ENCODE results near the gene TRIL.

TRIL gene

GRCh38 chr7:28964056-28964455 is 5.9 kb upstream of the TRIL start:
- TF ChIP-seq POLR2A (IDR thresholded peaks at IDR 0.05; ENCODE audit: low read length), result no peak
- no peak for TF ChIP-seq GATA1 (IDR thresholded peaks at IDR 0.05; ENCODE audit: low read depth, low read length)
- no peak for DNase-seq

GRCh38 chr7:28961972-28962371 is 3.8 kb upstream of the TRIL start:
- no peak for DNase-seq
- TF ChIP-seq GATA1 (IDR thresholded peaks at IDR 0.05; ENCODE audit: low read depth, low read length), result no peak
- TF ChIP-seq POLR2A (IDR thresholded peaks at IDR 0.05; ENCODE audit: low read length), result no peak

GRCh38 chr7:28960071-28960840 is 2.1 kb upstream of the TRIL start:
- TF ChIP-seq POLR2A (IDR thresholded peaks at IDR 0.05; ENCODE audit: low read length) (no peak), GATA1 (IDR thresholded peaks at IDR 0.05; ENCODE audit: low read depth, low read length) (no peak)
- DNase-seq, result no peak

GRCh38 chr7:28958980-28959347 is 834 bp upstream of the TRIL start:
- no peak for TF ChIP-seq GATA1 (IDR thresholded peaks at IDR 0.05; ENCODE audit: low read depth, low read length)
- no peak for TF ChIP-seq POLR2A (IDR thresholded peaks at IDR 0.05; ENCODE audit: low read length)
- DNase-seq, result no peak

- DNase-seq, result peak; percentile 14 to 28
- no peak for TF ChIP-seq POLR2A (IDR thresholded peaks at IDR 0.05; ENCODE audit: low read length)
- TF ChIP-seq GATA1 (IDR thresholded peaks at IDR 0.05; ENCODE audit: low read depth, low read length), result no peak
Observed at GRCh38 chr7:28957751-28958234, 337 bp downstream of the TRIL start.

- peak; percentile 34 to 54 for DNase-seq
- no peak for TF ChIP-seq GATA1 (IDR thresholded peaks at IDR 0.05; ENCODE audit: low read depth, low read length)
- TF ChIP-seq POLR2A (IDR thresholded peaks at IDR 0.05; ENCODE audit: low read length), result no peak
Observed at GRCh38 chr7:28957064-28957750, 923 bp downstream of the TRIL start.

GRCh38 chr7:28956608-28957063 is 1.5 kb downstream of the TRIL start:
- no peak for TF ChIP-seq GATA1 (IDR thresholded peaks at IDR 0.05; ENCODE audit: low read depth, low read length)
- TF ChIP-seq POLR2A (IDR thresholded peaks at IDR 0.05; ENCODE audit: low read length), result no peak
- DNase-seq, result peak; percentile 49 to 54

GRCh38 chr7:28955718-28956607 is 2.2 kb downstream of the TRIL start:
- TF ChIP-seq GATA1 (IDR thresholded peaks at IDR 0.05; ENCODE audit: low read depth, low read length), result no peak
- no peak for TF ChIP-seq POLR2A (IDR thresholded peaks at IDR 0.05; ENCODE audit: low read length)
- peak; percentile 62 to 71 for DNase-seq

- TF ChIP-seq POLR2A (IDR thresholded peaks at IDR 0.05; ENCODE audit: low read length) (no peak), GATA1 (IDR thresholded peaks at IDR 0.05; ENCODE audit: low read depth, low read length) (no peak)
- no peak for DNase-seq
Observed at GRCh38 chr7:28955356-28955717, 2.8 kb downstream of the TRIL start.

- TF ChIP-seq POLR2A (IDR thresholded peaks at IDR 0.05; ENCODE audit: low read length) (no peak), GATA1 (IDR thresholded peaks at IDR 0.05; ENCODE audit: low read depth, low read length) (no peak)
- DNase-seq, result no peak
Observed at GRCh38 chr7:28954946-28955345, 3.2 kb downstream of the TRIL start.

GRCh38 chr7:28954471-28954870 is 3.7 kb downstream of the TRIL start:
- TF ChIP-seq GATA1 (IDR thresholded peaks at IDR 0.05; ENCODE audit: low read depth, low read length) (no peak), POLR2A (IDR thresholded peaks at IDR 0.05; ENCODE audit: low read length) (no peak)
- DNase-seq, result no peak

GRCh38 chr7:28953633-28954032 is 4.5 kb downstream of the TRIL start:
- no peak for TF ChIP-seq POLR2A (IDR thresholded peaks at IDR 0.05; ENCODE audit: low read length)
- TF ChIP-seq GATA1 (IDR thresholded peaks at IDR 0.05; ENCODE audit: low read depth, low read length), result no peak
- DNase-seq, result no peak

- no peak for TF ChIP-seq GATA1 (IDR thresholded peaks at IDR 0.05; ENCODE audit: low read depth, low read length)
- no peak for TF ChIP-seq POLR2A (IDR thresholded peaks at IDR 0.05; ENCODE audit: low read length)
- DNase-seq, result no peak
Observed at GRCh38 chr7:28942168-28942567, 16.0 kb downstream of the TRIL start.

- no peak for TF ChIP-seq POLR2A (IDR thresholded peaks at IDR 0.05; ENCODE audit: low read length)
- TF ChIP-seq GATA1 (IDR thresholded peaks at IDR 0.05; ENCODE audit: low read depth, low read length), result no peak
Observed at GRCh38 chr7:28941633-28942032, 16.5 kb downstream of the TRIL start.

More at GRCh38 chr7:28941633-28942032, 16.5 kb downstream of the TRIL start:
- DNase-seq, result no peak

Measured in erythroblast (primary cell).